Limb (tissue), 2 donors: Measurements from ENCODE around the gene HGFAC.

Source experiments
- DNase-seq, 2 donors: peaks; one replicate each; pipeline ENCODE4 v3.0.0-alpha.2; 2016; ENCODE audit errors: extremely low spot score in 2 of 2

Gene HGFAC

DNA sequence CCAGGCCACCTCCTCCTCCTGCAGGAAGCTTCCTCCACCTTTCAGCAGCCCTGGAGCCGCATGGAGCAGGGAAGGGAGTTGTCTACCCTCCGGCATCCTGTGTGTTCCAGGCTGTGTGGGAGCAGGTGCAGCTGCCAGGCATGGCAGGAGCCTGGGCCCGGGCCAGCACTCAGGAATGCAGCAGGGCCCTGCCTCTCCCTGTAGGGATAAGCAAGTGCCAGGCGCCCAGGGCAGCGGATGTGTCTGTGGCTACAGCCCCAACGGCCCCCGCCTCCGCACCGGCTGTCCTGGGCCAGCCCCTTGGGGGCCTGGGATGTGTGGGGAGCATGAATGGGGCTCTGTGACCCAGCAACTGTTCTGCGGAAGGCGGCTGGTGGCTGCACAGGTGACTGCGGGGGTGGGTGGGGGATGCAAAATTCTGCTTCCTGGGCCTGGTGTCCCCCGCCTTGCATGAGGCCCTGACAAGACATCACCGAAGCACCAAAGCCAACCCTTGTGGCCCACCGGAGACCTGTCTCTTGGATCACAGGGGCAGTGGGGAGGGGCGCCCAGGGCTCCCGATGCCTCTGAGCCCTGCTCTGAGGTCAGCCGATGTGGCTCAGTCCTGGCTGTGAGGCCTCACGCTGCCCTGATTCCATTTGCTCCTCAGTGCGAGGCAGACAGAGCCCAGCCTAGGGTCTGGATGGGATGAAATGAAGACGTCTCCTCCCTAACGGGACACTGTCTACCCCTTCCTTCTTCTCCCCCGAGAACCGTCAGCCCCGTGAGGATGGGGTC, 19.9 kb downstream of the HGFAC start:
- DNase-seq, result peak; percentile 29 to 76

DNA sequence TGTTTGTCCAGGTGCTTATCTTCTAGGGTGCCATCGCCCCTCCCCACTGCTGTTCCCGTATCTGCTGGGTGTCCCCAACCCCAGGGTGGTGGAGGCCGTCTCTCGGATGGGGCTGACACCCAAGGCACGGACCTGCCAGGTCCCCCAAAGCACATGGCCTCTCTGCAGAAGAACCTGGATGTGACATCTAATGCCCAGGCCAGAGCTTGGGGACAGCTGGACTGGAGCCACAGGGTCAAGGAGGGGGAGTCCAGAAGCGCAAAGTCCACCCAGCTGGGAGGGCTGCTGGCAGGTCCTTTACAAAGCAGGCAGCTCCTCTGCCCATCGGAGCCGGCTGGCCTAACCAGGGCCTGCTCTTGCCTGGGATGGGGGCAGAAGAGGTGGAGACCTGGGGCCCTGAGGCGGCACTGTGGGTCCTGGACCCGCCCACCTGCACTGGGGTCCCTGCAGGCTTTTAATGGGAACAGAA, 20.6 kb downstream of the HGFAC start:
- no peak for DNase-seq

DNA sequence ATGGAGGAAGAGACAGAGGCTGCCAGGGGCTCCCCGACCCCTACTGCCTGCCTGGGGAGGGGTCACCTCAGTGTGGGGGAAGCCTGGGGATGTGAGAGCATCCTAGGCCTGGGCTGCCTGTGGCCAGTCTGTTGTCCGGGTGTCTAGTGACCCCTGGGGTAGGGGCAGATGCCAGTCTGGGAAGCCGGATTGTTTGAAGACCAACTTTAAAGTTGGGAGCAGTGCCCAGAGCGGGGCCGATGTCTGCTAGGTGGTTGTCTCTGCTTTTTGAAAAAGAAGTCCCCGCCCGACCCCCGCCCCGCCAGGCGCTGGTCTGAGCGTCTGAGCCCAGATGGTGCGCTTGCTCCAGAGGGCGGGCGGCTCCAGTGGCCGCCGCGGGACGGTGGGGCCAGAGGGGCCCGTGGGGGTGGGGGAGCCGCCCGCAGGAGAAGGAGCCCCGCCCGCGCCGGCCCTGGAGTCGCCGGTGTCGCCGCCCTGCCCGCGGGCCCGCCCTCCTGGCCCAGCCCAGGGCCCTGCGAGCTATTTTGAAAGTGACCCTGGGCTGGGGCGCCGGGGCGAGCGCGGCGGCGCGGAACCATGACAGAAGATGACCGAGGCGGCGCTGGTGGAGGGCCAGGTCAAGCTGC, 21.1 kb downstream of the HGFAC start, which contains the start of gene DOK7:
TSS of gene DOK7 (plus strand) at position 517 of the 626 bp plus-strand sequence. CDS start at position 587, 70 bp downstream.
- DNase-seq, result no peak

DNA sequence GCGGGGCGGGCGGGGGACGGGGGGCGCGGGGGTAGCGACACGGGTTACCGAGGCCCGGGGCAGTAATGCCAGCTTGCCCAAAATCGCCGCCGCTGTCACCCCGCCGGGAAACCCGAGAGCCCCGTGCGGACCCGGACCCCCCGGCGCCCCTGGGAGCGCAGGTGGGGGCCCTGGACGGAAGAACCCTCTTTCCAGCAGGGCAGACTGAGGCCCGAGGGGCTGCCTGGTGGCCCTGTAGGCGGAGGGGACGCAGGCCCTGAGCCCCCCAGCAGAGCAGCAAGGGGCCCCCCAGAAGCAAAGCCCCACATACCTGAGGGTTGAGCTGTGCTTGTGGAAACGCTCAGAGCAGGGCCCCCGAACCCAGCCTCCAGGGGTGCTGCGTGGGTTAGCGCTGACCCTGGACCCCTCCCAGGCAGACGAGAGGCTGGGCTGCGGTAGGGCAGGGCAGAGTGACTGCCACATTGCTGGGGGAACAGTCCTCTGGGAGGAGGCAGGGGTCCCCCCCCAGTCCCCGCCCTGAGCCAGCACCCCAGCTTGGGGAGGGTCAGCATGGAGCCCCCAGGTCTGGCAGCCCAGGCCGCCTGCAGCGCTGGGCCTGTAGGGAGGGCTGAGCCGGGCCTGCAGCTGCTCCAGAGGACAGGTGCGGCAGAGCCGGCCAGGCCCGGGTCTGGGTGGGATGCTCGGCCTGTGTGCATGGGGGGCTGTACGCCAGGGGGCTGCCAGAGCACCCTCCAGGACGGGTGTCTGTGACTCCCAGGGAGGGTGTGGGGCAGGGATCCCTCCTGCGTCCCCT, 22.0 kb downstream of the HGFAC start:
- DNase-seq, result no peak

DNA sequence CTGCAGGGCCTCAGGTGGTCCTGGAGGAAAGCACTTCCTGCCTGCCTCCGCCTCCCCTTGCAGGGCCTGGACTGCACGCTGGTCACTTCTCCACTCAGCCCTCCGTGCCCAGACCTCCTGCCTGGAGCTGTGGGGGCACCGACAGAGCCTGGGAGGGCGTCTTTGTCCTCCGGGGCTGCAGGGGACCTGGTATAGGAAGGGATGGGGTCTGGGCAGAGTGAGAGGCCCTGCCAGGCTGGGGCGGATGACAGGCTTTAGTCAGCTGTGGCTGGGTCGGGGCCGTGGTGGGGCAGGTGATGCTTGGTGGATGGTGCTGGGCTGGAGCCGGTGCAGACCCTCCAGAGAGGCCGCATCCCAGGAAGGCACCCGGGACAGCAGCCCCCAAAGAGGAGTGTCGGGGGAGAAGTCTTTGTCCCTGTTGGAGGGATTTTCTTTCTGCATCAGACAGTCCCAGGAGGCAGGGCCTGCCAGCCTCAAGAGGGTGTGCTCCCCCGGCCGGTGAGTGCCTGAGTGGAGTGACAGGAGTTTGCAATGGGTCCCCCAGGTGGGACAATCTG, 22.7 kb downstream of the HGFAC start:
- no peak for DNase-seq

DNA sequence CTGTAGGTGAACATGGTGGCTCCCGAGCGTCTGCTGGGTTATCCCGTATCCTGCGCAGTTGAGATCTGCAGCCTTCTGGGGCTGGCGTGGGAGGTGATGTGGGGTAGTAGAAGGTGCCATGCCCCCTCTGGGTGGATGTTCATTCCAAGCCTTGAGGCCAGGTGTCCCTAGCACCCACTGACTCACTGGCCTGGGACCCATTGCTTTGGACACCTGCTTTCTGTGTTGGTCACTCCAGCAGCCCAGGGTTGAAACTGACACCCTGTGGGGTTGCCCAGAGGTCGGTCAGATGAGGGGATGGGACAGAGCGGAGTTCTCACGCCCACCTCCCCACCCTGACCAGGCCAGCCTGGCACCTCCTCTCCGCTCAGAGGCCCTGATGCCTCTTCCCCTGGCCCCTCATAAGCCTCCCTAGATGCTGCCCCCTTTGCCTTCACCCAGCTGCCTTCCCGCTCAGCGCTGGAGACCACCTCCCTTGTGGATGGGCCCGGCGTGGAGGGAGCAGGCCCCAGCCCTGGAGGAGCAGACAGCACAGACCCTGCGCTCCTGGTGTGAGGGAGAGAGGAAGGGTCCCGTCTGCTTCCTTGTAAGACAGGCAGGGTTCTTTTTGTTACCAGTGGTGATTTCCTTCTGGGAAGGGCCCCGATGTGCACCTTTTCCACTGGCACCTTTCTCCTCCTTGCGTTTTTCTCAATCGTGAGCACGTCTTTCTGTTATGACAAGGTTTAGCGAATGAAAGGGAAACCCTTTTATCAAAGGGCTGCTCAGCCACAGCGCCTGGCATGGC, 23.3 kb downstream of the HGFAC start:
- DNase-seq, result no peak

DNA sequence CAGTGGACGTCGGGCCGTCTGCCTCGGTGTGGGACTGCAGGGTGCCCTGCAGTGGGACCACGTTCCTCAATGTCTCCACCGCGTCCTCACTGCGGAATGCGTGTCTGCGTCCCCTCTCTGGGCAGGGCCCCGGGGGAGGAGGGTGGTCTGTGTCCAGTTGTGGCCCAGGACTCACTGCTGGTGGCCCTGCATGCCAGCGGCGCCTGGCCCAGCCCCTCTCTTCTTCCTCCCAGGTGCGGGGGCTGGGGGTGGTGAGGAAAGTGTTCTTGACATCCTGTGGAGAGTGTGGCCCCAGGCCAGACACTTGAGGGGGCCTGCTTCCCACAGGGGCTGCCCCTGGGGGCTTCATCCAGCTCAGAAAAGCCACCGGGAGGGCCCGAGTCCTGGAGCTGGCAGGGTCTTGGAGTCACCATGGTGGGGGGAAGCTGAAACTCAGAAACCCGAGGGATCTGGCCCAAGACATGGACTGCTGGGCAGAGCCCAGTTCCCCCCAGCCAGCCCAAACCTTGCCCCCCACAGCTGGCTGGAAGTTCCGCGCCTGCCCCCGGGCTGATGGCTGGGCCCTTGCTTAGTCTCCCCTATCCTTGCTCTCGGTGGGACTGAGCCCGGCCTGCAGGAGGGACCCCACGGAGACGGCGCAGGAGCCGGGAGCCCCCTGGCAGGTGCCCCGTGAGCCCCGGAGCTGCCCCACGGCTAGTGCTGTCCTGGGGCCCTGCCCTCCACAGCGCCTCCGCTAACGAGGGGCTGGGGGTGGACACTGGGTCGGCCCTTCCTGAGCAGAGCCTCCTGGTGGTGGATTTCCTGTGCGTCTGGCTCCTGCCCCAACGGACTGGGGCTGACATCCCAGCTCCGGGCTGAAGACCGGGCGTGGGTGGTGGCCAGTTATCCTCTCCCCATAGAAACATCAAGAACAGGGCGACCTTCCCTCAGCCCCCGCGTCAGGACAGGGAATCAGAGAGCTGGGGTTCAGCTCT, 24.2 kb downstream of the HGFAC start:
- no peak for DNase-seq

DNA sequence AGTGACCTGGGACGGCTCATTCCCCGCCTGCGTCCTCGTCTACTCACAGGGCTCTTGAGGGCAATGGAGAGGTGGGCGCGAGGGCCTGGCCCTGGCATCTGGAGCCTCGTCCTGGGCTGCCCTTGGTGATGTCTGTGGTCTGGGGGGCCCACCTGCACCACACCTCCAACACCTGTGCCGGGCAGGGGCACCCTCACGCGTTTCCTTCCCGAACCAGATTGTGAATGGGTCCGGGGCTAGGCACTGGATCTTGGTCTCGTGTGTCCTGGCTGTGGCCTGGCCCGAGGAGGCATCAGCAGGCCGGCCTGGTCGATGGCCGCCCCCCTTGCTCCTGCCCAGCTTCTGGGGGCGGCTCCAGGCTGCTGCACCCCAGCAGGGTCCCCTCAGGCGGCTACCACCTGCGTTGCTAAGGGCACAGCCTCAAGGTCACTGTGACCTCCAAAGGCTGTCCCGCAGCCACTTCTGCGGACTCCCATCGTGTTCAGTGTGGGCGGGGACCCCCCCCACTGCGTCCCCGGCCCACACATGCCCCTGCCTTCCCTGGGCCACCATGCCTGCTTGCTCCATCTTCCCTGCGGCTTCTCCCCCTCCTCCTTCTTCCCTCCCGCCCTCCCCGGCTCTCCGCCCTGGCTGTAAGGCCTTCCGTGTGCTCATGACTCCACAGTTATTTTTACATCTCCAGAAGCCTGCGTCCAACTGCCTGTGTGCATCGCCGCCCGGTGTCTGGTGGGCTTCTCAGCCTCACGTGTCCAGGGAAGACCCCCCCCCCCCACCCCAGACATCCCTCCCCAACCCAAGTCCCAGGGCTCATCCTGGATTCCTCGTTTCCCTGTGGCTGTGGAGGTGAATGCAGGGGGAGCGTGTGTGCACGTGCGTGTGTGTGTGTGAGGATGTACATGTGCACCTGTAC, 25.2 kb downstream of the HGFAC start:
- no peak for DNase-seq

DNA sequence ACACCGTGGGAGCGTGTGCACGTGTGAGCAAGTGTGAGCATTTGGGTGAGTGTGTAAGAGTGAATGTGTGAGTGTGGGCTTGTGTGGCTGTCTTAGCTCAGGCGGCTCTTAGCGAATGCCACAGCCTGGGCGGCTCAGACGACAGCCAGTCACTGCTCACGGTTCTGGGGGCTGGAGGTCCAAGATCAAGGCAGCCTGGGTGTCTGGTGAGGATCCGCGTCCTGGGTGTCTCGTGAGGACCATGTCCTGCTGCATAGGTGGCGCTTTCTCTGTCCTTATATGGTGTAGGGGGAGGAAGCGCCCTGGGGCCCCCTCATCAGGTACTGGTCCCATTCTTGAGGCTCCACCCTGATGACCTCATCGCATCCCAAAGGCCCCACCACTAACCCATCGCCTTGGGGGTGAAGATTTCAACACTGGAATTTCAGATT, 25.8 kb downstream of the HGFAC start:
- no peak for DNase-seq

DNA sequence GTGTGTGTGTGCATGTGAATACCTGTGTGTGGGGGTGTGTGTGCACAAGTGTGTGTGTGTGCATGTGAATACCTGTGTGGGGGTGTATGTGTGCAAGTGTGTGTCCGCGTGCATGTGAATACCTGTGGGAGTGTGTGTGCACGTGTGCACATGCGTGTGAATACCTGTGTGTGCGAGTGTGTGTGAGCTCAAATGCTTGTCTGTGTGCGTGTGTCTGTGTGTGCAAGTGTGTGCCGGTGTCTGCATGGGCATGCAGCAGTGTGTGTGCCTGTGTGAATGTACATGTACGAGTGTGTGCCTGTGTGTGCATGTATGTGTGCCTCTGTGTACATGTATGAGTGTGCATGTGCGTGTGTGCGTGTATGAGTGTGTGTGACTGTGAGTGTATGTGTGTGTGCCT, 26.4 kb downstream of the HGFAC start:
- no peak for DNase-seq

DNA sequence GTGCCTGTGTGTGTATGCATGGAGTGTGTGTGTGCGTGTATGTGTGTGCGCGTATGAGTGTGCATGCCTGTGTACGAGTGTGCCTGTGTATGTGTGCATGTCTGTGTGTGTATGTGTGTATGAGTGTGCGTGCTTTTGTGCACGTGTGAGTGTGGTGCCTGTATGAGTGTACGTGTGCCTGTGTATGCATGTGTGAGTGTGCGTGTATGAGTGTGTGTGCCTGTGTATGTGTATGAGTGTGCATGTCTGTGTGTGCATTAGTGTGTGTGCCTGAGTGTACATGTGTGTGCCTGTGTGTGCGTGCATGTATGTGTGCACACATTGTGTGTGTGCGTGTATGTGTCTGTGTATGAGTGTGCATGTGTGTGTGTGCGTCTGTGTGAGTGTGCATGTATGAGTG, 27.0 kb downstream of the HGFAC start:
- no peak for DNase-seq

DNA sequence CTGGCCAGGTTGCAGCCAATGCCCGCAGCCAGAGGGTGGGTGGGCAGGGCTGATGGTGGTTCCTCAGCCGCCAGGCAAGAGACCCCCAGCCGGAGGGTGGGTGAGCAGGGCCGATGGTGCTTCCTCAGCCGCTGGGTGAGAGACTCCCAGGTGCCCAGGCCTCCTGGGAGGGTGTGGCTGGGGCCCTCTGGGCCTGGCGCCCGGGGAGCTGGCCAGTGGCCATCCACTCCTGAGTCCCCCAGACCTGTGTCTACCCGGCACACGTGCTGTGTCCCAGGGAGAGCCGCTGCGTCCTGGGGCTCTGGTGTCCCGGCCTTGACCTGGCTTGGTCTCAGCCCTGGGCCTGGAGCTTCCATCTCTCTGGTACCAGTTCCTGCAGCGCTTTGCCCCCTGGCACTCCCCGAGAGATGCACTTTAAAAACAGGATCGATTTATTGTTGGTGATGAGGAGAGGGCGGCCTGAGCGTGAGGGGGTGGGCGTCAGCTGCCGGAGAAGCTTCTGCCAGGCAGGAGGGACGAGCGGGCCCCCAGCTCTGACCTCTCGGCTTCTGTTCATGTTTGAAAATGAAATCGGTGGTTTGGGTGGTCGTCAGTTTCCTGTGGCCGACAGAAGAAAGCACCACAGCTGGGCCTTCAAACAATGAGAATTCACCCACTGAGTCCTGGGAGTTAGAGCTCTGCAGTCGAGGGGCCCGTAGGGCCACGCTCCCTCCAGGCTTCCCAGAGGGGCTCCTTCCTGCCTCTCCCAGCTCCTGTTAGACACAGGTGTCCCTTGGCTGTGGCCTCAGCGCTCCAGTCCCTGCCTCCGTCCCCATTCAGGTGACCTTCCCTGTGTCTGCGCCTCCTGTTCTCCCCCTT, 27.8 kb downstream of the HGFAC start:
- DNase-seq, result no peak

DNA sequence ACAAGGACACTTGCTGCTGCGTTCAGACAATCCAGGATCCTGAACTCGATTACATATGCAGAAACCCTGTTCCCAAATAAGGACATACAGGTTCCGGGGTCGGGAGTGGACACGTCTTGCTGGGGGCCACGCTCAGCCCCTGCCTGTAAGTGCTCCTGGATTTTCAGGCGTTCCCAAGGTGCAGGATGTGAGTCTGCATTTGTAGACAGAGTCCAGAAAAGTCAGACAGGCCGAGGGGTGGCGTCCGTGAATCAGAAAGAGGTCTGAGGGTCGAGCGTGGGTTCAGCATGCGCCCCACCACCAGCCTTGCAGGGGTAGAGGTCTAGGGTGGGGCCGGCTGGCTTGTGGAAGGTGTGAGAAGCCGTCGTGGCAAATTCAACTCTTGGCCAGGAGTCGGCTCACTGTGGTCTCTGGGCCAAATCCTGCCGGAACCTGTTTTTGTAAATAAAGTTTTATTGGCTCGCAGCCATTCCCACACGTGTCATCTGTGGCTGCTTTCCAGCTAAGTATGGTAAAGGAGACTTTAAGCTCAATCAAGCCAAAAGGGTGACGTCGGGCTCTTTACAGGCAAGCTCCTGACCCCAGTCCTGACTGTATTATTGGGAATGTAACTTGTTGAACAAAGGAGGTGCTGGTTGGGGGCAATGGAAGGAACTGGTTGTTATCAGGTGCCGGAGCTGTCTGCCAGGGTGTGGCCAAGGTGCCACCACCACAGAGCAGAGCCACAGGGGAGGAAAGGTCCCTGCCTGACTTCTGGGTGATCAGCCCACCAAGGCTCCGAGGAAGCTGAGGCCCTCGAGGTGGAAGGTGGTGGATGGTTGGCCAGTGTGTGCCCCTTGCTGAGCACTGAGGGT, 28.7 kb downstream of the HGFAC start:
- peak in 1 of 2 donors; percentile 30 for DNase-seq

DNA sequence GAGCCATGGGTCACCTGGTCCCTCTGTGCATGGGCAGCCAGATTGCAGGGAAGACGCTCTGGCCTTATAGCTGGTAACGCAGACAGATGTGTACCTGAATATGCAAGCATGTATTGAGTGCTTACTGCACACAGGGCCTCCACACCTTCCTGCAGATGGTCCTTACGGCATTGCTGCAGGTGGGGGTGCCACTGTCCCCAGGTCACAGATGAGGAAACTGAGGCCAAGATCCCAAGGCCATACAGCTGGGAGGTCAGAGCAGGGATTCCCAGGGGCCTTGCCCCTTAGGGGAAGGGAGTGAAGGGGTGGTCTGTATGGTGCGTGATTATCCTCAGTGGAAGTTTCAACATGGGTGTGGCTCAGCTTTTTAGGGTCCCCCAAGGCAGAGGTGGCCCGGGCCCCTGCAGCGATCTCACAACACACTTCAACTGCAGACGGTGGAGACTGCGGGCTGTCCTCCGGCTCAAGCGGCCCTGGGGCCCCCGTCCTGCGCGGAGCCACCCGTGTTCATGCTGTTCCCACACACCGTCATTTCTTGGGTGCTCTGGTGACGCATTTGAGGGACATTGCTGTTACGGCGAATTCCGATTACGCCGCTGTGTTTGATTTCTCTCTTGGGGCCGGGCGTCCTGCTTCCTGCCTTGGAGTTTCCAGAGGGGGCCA, 29.5 kb downstream of the HGFAC start:
- DNase-seq, result peak in 1 of 2 donors; percentile 21

DNA sequence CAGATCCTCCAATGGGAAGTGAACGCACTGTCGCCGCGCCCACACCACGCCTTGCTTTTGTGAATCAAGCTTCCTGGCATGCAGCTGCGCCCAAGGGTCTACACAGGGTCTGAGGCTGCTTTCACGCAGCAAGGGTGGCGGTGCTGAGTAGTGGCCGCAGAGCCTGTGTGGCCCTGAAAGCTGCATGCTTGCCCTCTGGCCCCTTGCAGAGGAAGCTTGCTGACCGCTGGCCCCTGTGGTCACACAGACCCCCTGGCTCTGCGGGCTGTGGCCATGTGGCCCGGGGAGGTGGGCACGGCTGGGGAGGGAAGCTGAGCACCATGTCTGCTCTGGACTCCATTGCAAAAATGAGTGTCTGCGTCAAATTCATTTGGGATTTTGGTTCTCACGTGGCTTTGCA, 30.1 kb downstream of the HGFAC start:
- no peak for DNase-seq

DNA sequence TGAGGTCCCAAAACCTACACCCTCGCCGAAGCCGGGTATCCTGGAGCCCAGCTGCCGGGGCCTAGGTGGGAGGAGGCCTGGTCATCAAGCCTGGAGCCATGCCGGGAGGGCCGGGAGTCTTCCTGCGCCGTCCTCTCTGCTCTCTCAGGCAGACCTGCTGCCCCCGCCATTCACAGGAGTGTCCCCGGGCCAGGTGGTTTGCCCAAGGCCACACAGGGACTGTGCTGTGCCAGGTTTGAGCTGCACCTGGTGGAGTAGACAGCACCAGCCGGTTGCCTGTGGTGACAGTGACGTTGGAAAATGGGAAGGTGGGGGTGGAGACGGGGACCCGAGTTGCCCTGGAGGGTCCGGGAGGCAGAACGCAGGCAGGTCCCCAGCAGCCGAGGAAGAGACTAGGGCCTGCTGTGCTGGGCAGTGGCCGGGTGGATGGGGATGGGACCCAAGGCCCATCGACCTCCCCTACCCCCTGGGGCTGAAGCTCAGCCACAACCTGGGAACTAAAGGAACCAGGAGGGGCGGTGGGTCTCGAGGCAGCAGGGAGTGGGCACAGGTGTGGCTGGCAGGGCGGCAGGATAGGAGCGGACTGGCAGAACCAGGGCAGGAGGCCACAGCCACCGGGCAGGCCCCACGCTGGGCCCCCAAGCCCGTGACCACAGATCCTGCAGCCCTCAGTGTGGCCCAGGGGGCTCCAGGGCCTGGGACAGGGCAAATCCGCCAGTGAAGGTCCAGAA, 30.8 kb downstream of the HGFAC start:
- peak in 1 of 2 donors; percentile 27 for DNase-seq
